ENCODE measurements around the gene SLC7A8.

DNA sequence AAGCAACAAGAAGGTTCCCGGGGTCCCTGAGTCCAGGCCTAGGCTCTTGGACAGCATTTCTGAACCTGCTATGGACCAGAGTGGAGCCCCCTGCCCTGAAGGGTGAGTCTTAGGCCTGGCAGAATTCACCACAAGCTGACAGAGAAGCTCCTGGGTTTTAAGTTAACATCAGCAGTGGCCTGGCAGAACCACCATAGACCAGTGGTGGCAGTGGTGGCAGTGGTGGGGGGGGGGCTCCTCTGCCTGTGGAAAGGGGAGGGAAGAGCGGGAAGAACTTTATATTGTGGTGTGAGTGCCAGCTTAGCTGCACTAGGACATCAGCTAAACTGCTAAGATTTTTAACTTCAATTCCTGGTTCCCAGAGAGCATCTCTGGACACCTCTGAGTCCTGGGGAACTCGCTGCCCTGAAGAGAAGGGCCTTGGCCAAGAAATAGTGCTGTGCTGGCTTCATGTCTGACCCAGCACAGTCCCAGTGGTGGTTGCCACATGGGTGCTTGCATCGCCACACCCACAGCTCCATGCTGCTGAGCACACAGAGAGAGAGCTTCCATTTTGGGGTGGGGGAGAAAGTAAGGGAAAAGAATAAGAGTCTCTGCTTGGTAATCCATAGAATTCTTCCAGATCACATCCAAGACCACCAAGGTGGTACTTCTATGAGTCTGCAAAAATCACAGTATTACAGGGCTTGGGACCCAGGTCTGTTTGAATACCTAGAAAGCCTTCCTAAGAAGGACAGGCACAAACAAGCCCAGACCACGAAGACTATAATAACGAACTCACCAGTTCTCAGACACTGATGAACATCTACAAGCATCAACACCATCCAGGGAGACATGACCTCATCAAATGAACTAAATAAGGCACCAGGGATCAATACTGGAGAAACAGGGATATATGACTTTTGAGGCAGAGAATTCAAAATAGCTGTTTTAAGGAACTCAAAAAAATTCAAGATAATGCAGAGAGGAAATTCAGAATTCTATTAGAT lies 33.9 kb upstream of the SLC7A8 start:
- TF ChIP-seq, protein P1, sequence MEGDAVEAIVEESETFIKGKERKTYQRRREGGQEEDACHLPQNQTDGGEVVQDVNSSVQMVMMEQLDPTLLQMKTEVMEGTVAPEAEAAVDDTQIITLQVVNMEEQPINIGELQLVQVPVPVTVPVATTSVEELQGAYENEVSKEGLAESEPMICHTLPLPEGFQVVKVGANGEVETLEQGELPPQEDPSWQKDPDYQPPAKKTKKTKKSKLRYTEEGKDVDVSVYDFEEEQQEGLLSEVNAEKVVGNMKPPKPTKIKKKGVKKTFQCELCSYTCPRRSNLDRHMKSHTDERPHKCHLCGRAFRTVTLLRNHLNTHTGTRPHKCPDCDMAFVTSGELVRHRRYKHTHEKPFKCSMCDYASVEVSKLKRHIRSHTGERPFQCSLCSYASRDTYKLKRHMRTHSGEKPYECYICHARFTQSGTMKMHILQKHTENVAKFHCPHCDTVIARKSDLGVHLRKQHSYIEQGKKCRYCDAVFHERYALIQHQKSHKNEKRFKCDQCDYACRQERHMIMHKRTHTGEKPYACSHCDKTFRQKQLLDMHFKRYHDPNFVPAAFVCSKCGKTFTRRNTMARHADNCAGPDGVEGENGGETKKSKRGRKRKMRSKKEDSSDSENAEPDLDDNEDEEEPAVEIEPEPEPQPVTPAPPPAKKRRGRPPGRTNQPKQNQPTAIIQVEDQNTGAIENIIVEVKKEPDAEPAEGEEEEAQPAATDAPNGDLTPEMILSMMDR (IDR thresholded peaks at IDR 0.05), result no peak
- TF ChIP-seq POLR2A (IDR thresholded peaks at IDR 0.05) (no peak), POLR2AphosphoS5 (IDR thresholded peaks at IDR 0.05) (no peak)

Measured in breast epithelium (tissue), 3 donors.